Esophagus squamous epithelium (tissue), 5 donors: ENCODE measurements around the gene CLSTN2. TPM values are rescaled to one million over a fixed set of nuclear protein-coding genes. Genes with fewer than 3 reads are reported as not detected.

Experiments used
- DNase-seq: peaks from one replicate; lab custom pipeline; 2025; lab: John Stamatoyannopoulos, UW
- H3K27ac ChIP-seq, 4 donors: fragments of 200-600 bp; sonication (generic); one replicate each; pipeline ENCODE4 v1.5.1; 2016 to 2019; ENCODE audit warnings: mild to moderate bottlenecking in 1 of 4
- H3K27me3 ChIP-seq, 4 donors: fragments of 200-600 bp; sonication (generic); 1 replicate in 3 of 4; 2 replicates in 1 of 4; pipeline versions ENCODE4 v1.5.1 to v1.6.0; 2017 to 2021; ENCODE audit warnings: antibody characterized with exemption in 1 of 4
- H3K36me3 ChIP-seq, 3 donors: fragments of 200-600 bp; sonication (generic); one replicate each; pipeline ENCODE4 v1.5.1; 2016 to 2019
- H3K4me1 ChIP-seq, 3 donors: fragments of 200-600 bp; sonication (generic); one replicate each; pipeline ENCODE4 v1.5.1; 2017 to 2019
- H3K4me3 ChIP-seq, 4 donors: fragments of 200-600 bp; sonication (generic); 1 replicate in 3 of 4; 2 replicates in 1 of 4; pipeline ENCODE4 v1.5.1; 2016 to 2019; ENCODE audit warnings: mild to moderate bottlenecking in 2 of 4, moderate library complexity in 1 of 4
- H3K9me3 ChIP-seq, 3 donors: fragments of 200-600 bp; sonication (generic); one replicate each; pipeline ENCODE4 v1.5.1; 2016 to 2019
- POLR2A ChIP-seq, 4 donors: fragments of 450-650 bp; IDR thresholded peaks; one replicate each; pipeline ENCODE4 v1.6.1; 2017; ENCODE audit warnings: antibody characterized with exemption in 4 of 4, mild to moderate bottlenecking in 4 of 4, moderate library complexity in 3 of 4
- WGBS, 2 donors: methylation state at CpG; one replicate each; pipeline ENCODE4 v1.1.5; 2018; 5-methylcytosine and 5-hydroxymethylcytosine counted together
- intact Hi-C: fragments of 100-400 bp; cut with DNase I; formaldehyde crosslinking; loops from one replicate; pipeline ENCODE4 v1.15.0; 2022
- total RNA-seq, 4 donors: library from RNA; depleted of rRNA; stranded (reverse); fragments of >200 nt; gene quantifications; one replicate each; pipeline ENCODE4 v1.1.0, GENCODE V29; 2016
- TF ChIP-seq, protein P1 (sequence below), 6 experiments: fragments of 450-650 bp in 4 of 6; fragments of 200-600 bp in 2 of 6; sonication (generic) in 2 of 6; IDR thresholded peaks; one replicate each; pipeline ENCODE4 v1.5.1; 2016 to 2019; ENCODE audit warnings: antibody characterized with exemption in 6 of 6, mild to moderate bottlenecking in 4 of 6, moderate library complexity in 4 of 6
- donor health status: DM: yes; HTN: yes; CAD: no.

The CLSTN2 gene
- total RNA-seq, 4 donors from 2014 or later = 0.53 to 5.0 (median 3.1) TPM

DNA sequence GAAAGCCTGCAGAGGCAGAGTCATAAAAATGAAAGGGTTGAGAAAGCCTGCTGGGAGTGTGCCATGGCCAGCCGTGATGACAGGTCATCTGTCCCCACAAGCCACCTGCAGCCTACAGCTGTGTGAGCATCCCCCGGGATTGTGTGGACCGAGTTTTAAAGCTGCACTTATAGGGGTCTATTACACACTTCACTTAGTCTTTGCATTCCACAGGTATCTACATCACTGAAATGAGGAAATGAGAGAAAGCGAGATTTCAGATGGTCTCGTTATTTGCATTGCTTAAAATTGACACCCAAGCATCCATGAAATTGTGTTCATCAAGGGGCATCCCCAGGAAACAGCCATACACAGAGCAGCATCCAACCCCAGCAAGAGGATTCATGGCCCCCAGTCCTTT is 605.3 kb downstream of the CLSTN2 start:
- Histone ChIP-seq H3K36me3 (no peaks in the 10 kb centered on the region), H3K27ac (no peak overlapping the region), H3K9me3 (no peaks in the 10 kb centered on the region), H3K27me3 (no peaks in the 10 kb centered on the region), H3K4me3 (no peak overlapping the region), H3K4me1 (no peaks in the 10 kb centered on the region)
- no peak for DNase-seq
- no peak for TF ChIP-seq POLR2A (IDR thresholded peaks at IDR 0.05)
- TF ChIP-seq, protein P1, sequence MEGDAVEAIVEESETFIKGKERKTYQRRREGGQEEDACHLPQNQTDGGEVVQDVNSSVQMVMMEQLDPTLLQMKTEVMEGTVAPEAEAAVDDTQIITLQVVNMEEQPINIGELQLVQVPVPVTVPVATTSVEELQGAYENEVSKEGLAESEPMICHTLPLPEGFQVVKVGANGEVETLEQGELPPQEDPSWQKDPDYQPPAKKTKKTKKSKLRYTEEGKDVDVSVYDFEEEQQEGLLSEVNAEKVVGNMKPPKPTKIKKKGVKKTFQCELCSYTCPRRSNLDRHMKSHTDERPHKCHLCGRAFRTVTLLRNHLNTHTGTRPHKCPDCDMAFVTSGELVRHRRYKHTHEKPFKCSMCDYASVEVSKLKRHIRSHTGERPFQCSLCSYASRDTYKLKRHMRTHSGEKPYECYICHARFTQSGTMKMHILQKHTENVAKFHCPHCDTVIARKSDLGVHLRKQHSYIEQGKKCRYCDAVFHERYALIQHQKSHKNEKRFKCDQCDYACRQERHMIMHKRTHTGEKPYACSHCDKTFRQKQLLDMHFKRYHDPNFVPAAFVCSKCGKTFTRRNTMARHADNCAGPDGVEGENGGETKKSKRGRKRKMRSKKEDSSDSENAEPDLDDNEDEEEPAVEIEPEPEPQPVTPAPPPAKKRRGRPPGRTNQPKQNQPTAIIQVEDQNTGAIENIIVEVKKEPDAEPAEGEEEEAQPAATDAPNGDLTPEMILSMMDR (IDR thresholded peaks at IDR 0.05) = no peak
- intact Hi-C loops = no loop called here
- WGBS, 2 donors = 80 to 89% methylated on average over 3 to 5 of the region's 5 CpGs

DNA sequence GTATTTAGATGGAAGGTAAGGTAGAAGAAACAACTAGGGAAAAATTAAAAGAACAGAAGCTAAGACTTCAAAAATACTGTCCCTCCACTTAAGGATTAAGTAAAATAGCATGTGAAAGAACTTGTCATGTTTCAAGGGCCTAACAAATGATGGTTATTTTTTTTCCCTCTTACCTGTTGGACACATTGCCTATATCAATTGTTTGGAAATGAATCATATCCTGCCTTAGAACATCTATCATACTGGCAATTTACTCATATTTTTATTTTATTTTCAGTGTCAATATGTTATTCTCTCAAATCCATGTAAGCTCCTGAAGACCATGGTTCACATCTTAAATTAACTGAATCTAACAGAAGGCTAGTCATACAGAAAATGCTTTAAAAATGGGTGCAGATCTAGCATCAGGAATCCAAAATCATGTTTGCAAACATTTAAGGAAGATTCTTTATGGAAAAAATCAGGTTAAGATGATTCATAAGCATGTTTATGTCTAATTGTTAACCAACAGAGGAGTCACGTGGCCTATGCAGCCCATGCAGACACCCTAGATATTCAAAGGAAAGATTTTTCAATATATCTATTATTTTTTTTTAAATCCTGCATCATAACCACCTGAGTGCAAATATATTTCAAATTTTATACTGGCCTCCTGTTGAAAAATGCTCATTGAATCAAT is 607.1 kb downstream of the CLSTN2 start:
- intact Hi-C loops = no loop called here
- DNase-seq = no peak
- H3K4me3 ChIP-seq = no peak overlapping the region
- no peaks in the 10 kb centered on the region for H3K9me3 ChIP-seq
- 64 to 71% methylated on average over 1 of the region's 1 CpG for WGBS, 2 donors
- H3K27me3 ChIP-seq = no peaks in the 10 kb centered on the region
- no peak overlapping the region for H3K27ac ChIP-seq
- TF ChIP-seq, protein P1 (IDR thresholded peaks at IDR 0.05) = no peak
- no peak for TF ChIP-seq POLR2A (IDR thresholded peaks at IDR 0.05)
- H3K4me1 ChIP-seq = no peaks in the 10 kb centered on the region
- H3K36me3 ChIP-seq = no peaks in the 10 kb centered on the region

DNA sequence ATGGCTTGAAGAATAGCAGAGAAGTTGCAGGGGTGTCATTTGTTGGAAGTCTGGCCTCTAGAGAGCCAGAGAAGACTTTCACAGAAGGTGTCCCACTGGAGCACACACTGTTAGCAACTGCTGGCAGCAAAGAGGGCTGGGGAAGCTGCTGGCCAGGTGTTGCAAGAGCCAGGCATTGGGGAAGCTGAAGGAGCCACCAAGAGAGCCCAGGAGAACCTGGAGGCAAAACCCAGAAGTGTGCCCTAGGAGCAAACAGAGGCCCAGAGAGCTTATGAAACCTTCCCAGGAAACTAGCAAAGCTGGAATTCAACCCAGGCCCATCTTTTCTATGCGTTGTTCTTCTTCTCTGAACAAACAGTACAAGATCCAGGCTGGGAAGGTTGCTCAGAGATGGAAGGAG is 610.2 kb downstream of the CLSTN2 start:
- Histone ChIP-seq H3K4me1 (no peaks in the 10 kb centered on the region), H3K27me3 (no peaks in the 10 kb centered on the region), H3K27ac (no peak overlapping the region), H3K36me3 (no peaks in the 10 kb centered on the region), H3K9me3 (no peaks in the 10 kb centered on the region), H3K4me3 (no peak overlapping the region)
- intact Hi-C loops = no loop called here
- 43 to 80% methylated on average over 1 of the region's 1 CpG for WGBS, 2 donors
- no peak for TF ChIP-seq POLR2A (IDR thresholded peaks at IDR 0.05)
- TF ChIP-seq, protein P1 (IDR thresholded peaks at IDR 0.05) = no peak
- no peak for DNase-seq

DNA sequence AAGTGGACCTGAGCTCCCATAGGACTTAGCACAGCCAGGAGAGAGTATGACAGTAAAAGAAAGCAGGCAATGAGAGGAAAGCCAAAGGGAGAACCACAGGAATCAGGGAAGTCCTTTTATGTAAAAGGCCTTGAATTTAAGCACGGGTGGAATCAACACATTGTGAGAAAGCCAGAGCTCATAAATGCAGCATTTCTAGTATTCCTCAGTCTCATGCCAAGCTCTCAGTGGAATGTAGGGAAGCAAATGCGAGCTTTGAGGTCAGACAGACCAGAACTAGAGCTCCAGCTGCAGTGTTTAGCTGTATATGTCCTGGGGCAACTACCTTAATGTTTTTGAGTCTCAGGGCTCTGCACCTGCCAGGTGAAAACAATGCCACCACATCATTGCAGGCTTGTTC is 610.8 kb downstream of the CLSTN2 start:
- Histone ChIP-seq H3K27me3 (no peaks in the 10 kb centered on the region), H3K4me3 (no peak overlapping the region), H3K27ac (no peak overlapping the region), H3K9me3 (no peaks in the 10 kb centered on the region), H3K36me3 (no peaks in the 10 kb centered on the region), H3K4me1 (no peaks in the 10 kb centered on the region)
- DNase-seq = no peak
- 6 to 20% methylated on average over 2 of the region's 2 CpGs for WGBS, 2 donors
- TF ChIP-seq, protein P1 (IDR thresholded peaks at IDR 0.05) = no peak
- no peak for TF ChIP-seq POLR2A (IDR thresholded peaks at IDR 0.05)
- intact Hi-C loops = no loop called here

DNA sequence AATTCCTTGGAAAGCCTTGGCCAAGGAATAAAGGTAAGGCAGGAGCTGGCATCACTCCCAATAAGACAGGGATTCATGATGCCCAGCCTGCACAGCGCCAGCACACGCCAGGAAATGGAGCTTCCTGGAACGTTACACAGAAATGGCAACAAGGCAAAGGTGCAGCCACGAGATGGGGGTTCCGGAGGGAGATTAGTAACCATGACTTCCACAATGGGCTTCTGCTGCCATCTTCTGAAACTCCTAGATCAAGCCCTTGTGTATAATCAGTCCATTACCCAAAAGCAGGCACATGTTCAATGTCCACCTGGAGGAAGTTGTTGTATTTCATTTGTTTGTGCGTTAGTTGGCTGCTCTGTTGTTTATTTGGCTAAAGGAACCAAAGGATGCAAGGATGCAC is 611.7 kb downstream of the CLSTN2 start:
- no peaks in the 10 kb centered on the region for H3K36me3 ChIP-seq
- H3K27ac ChIP-seq = no peak overlapping the region
- H3K4me3 ChIP-seq = no peak overlapping the region
- 42 to 81% methylated on average over 3 to 6 of the region's 6 CpGs for WGBS, 2 donors
- H3K27me3 ChIP-seq = no peaks in the 10 kb centered on the region
- no peak for DNase-seq
- TF ChIP-seq, protein P1 (IDR thresholded peaks at IDR 0.05) = no peak
- TF ChIP-seq POLR2A (IDR thresholded peaks at IDR 0.05) = no peak
- H3K4me1 ChIP-seq = no peaks in the 10 kb centered on the region
- intact Hi-C loops = no loop called here
- H3K9me3 ChIP-seq = no peaks in the 10 kb centered on the region
